ENCODE results near the gene EPHX1.
"Not testable (repeated sequence)": the region's sequence is repeated elsewhere in the genome, so short reads cannot be mapped to it uniquely, and the experiment has no call there.

Gene EPHX1

GRCh38 chr1:225809842-225810578 lies at the start of gene EPHX1:
EPHX1 (plus strand) TSS chr1:225810124; CDS start chr1:225828730, 18,606 bp downstream.
- peak; percentile 92 for DNase-seq (ENCODE audit: low spot score)

GRCh38 chr1:225760531-225760930 lies 49.4 kb upstream of the EPHX1 start:
- DNase-seq (ENCODE audit: low spot score): no peak

GRCh38 chr1:225761395-225761794 lies 48.5 kb upstream of the EPHX1 start:
- not testable (repeated sequence) for DNase-seq (ENCODE audit: low spot score)

GRCh38 chr1:225762002-225762441 lies 47.9 kb upstream of the EPHX1 start:
- no peak for DNase-seq (ENCODE audit: low spot score)

GRCh38 chr1:225762444-225762843 lies 47.5 kb upstream of the EPHX1 start:
- DNase-seq (ENCODE audit: low spot score): no peak

GRCh38 chr1:225763716-225764548 lies 46.0 kb upstream of the EPHX1 start:
- DNase-seq (ENCODE audit: low spot score): no peak

GRCh38 chr1:225765982-225766674 lies 43.8 kb upstream of the EPHX1 start:
- DNase-seq (ENCODE audit: low spot score): no peak

- DNase-seq (ENCODE audit: low spot score): no peak
Observed at GRCh38 chr1:225766967-225767633, 42.8 kb upstream of the EPHX1 start.

- no peak for DNase-seq (ENCODE audit: low spot score)
Observed at GRCh38 chr1:225767634-225768540, 42.0 kb upstream of the EPHX1 start.

- DNase-seq (ENCODE audit: low spot score): no peak
Observed at GRCh38 chr1:225768662-225769426, 41.1 kb upstream of the EPHX1 start.

- DNase-seq (ENCODE audit: low spot score): no peak
Observed at GRCh38 chr1:225769687-225770086, 40.2 kb upstream of the EPHX1 start.

GRCh38 chr1:225770561-225771248 lies 39.2 kb upstream of the EPHX1 start:
- DNase-seq (ENCODE audit: low spot score): peak; percentile 73

- DNase-seq (ENCODE audit: low spot score): no peak
Observed at GRCh38 chr1:225771661-225772322, 38.1 kb upstream of the EPHX1 start.

- DNase-seq (ENCODE audit: low spot score): peak; percentile 89
Observed at GRCh38 chr1:225772323-225772768, 37.6 kb upstream of the EPHX1 start.

- DNase-seq (ENCODE audit: low spot score): no peak
Observed at GRCh38 chr1:225772848-225773247, 37.1 kb upstream of the EPHX1 start.

- no peak for DNase-seq (ENCODE audit: low spot score)
Observed at GRCh38 chr1:225774281-225775147, 35.4 kb upstream of the EPHX1 start.

- no peak for DNase-seq (ENCODE audit: low spot score)
Observed at GRCh38 chr1:225776294-225776693, 33.6 kb upstream of the EPHX1 start.

- no peak for DNase-seq (ENCODE audit: low spot score)
Observed at GRCh38 chr1:225777058-225777582, 32.8 kb upstream of the EPHX1 start.

Measured in ecto neural progenitor cell (in vitro differentiated cells).